Lower leg skin (tissue), 3 donors: ENCODE data around the gene DUSP10.

Experiments
- POLR2A ChIP-seq, 2 donors: fragments of 450-650 bp; IDR thresholded peaks; one replicate each; pipeline ENCODE4 v1.6.1; 2016 to 2017; ENCODE audit warnings: antibody characterized with exemption in 2 of 2, mild to moderate bottlenecking in 1 of 2, moderate library complexity in 1 of 2
- TF ChIP-seq, protein P1 (sequence below), 3 donors: fragments of 450-650 bp; IDR thresholded peaks; one replicate each; pipeline ENCODE4 v1.5.1; 2016; ENCODE audit warnings: antibody characterized with exemption in 3 of 3, mild to moderate bottlenecking in 3 of 3, moderate library complexity in 2 of 3

DNA sequence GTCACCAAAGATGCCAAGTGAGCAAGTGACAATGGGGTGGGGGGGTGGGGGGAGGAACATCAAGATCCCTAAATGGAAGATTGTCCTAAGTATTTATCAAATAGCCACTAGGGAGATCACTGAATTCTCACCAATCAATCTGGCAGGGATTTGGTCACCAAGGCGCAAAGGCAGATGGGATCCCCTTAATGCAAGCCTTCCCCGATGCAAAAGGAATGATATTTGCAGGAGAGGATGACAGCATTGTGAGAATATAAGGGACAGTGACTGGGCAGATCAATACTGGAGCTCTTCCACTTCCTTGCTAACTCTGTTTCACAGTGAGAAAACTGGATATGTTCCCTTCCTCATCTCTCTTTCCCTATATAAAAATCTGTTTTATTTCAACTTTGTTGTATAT, 40.9 kb downstream of the DUSP10 start:
- TF ChIP-seq, protein P1, sequence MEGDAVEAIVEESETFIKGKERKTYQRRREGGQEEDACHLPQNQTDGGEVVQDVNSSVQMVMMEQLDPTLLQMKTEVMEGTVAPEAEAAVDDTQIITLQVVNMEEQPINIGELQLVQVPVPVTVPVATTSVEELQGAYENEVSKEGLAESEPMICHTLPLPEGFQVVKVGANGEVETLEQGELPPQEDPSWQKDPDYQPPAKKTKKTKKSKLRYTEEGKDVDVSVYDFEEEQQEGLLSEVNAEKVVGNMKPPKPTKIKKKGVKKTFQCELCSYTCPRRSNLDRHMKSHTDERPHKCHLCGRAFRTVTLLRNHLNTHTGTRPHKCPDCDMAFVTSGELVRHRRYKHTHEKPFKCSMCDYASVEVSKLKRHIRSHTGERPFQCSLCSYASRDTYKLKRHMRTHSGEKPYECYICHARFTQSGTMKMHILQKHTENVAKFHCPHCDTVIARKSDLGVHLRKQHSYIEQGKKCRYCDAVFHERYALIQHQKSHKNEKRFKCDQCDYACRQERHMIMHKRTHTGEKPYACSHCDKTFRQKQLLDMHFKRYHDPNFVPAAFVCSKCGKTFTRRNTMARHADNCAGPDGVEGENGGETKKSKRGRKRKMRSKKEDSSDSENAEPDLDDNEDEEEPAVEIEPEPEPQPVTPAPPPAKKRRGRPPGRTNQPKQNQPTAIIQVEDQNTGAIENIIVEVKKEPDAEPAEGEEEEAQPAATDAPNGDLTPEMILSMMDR (IDR thresholded peaks at IDR 0.05) = no peak
- TF ChIP-seq POLR2A (IDR thresholded peaks at IDR 0.05) = no peak
